ENCODE measurements around the gene IFT88.
A peak's percentile ranks its signal among the peaks of the same experiment; 100 is the strongest.
"Not testable (repeated sequence)": the region's sequence is repeated elsewhere in the genome, so short reads cannot be mapped to it uniquely, and the experiment has no call there.

Gene IFT88

DNA sequence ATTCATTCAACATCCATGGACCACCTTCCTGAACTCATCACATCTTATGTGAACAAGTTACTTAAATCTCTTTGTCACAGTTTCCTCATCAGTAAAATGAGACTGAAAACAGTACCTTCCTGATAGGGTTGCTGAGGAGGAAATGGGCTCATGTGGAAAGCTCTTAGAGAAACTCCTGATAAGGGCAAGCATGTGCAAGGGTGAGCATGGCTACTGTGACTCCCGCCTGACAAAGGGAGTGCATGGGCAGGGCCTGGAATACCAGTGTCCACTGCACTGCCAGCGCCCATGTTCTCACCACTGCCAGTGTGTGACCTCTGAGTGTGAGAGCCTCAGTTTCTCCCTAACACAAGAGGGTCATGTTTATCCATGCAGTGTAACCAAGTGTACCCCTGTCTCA lies 109.3 kb downstream of the IFT88 start:
- intact Hi-C loops (cut with DNase I): no loop called here
- DNase-seq: no peak

DNA sequence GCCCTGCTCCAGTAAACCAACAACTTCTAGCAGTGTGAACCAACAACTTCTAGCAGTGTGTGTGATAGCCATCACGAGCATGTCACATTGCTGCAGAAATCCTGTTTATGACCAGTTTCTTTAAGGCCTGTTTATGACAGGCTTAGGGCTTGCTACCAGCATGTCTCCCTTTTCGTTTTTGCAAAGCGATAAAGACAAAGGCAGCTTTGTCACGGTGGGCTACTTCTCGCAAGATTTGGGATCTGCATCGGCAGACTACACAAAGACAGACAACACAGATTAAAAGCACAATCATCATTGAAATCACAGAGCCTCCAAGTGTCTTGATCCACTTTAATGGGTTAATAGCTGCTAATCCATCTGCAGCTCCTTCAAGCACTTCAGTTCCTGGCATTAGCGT lies 111.6 kb downstream of the IFT88 start:
- DNase-seq; intact Hi-C loops (cut with DNase I): not testable (repeated sequence)

DNA sequence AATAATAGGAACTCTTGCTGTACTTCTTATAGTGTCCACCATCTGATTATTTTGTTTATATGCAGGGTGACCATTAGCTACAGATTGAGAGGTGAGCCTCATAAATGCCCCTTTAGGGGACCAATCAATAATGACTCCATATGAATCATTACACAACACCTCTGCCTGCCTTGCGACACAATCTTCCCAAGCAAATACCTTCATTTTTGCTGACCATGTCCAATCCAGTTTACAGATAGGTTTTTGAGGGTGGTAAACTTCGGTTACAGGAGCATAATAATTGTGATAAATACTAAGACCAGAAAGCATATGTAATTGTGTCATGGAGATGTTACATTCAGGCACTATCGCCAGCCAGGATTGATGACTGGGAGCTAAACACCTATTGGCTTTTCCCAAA lies 112.9 kb downstream of the IFT88 start:
- intact Hi-C loops (cut with DNase I): no loop called here
- no peak for DNase-seq

DNA sequence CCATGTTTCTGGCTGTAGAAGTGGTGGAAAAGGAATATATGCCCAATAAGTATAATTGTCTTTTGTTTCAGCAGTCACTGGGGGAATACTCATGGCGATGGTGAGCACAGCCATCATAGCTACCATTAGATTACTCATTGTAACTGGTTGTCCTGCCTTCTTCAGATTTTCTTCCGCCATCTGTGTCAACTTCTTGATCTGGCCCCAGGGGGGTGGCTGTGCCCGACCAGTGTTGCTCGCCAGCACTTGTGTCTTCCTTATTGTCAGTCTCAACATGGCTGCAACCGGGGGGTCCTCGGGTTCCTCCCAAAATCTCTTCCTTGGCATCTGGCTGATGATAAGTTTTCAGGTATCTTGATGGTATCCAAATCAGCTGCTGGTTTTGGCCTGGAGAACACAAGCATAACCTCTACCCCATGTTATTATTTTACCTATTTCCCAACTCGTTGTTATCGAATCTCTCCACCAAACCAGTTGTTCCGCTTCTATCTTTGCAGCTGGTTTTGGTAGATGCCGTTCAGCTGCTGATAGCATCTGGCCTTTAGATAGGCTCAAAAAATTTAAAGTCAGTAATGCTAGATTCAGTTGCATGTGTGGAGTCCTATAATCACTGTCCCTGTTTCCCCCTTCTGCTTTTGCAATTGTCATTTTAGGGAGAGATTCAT lies 113.6 kb downstream of the IFT88 start:
- intact Hi-C loops (cut with DNase I): no loop called here

DNA sequence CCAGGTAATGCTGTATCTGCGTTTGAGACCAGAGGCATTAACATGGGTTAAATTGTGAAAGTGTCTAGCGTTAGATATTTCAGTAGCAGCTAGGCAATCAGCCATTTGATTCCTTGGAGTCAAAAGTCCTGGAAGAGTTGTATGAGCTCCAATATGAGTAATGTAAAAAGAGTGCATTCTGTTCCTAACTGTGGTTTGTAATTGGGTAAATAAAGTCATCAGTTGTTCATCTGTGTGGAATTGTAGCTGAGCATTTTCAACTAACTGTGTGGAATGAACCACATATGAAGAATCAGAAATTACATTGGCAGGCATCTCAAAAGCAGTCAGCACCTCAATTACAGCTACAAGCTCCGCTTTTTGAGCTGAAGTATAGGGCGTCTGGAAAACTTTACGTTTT lies 114.5 kb downstream of the IFT88 start:
- DNase-seq; intact Hi-C loops (cut with DNase I): not testable (repeated sequence)

More for the DNA sequence above, 113.6 kb downstream of the IFT88 start:
- DNase-seq: no peak

DNA sequence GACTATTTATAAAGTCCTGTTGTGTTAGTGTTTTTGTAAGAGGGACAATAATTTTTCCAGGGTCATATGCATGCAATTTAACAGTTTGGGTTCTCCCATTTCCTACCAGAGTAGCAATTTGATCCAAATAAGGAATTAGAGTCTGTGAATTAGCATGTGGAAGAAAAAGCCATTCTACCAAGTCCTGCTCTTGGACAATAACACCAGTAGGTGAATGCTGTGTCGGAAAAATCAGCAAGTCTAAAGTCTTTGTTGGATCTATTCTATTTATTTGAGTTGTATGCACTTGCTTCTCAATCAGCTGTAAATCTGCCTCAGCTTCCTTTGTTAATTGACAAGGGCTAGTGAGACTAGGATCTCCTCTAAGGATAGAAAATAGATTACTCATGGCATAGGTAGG lies 115.1 kb downstream of the IFT88 start:
- no peak for DNase-seq
- intact Hi-C loops (cut with DNase I): no loop called here

DNA sequence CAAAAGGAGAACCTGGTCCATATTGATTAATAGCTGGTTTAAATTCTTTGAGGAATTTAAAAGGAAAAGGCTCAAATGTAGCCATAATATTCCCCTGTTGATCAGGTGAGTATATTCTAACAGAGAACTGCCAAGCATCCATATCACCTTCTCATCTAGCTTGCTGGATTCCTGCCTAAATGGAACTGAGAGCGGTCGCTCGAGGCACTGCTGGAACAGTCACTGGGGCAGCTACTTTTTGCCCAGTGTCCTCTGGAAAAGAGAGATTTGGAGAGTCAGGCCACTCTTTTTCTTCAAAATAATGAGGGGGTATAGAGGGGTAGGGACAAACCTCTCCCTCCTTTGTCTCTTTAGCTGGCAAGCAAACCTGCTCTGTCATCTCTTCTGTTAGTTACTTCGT lies 117.1 kb downstream of the IFT88 start:
- DNase-seq: no peak
- intact Hi-C loops (cut with DNase I): no loop called here

DNA sequence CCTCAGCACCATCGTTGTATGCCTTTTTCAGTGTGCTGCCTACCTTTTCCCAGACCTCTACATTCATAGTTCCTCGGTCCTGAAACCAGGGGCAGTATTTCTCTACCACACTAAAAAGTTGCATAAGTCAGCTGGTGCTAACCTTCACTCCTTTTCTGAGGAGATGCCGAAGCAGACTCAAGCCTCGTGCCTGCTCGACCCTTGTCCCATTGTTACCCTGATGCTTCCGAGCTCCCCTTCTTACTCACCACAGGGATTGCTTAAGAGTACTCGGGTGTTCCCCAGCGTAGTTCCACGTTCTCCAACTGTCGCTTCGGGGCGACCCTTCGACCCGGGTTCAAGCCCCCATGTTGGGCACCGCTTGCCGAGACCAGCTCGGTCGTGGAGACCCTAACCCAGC lies 117.6 kb downstream of the IFT88 start:
- intact Hi-C loops (cut with DNase I): no loop called here
- no peak for DNase-seq

DNA sequence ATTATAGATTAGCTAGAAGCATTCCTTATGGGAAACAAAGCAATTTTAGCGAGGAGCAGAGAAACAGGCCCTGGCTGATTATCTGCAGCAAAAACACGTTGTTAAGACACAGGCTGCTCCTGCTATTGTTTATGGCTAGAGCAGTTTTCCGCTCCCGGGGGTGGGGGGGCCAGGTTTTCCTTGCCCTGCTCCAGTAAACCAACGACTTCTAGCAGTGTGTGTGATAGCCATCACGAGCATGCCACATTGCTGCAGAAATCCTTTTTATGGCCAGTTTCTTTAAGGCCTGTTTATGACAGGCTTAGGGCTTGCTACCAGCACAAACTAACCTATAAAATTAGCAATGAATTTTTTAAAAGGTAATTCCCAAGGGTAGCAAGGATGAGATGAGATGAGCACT lies 118.1 kb downstream of the IFT88 start:
- no peak for DNase-seq
- intact Hi-C loops (cut with DNase I): no loop called here

DNA sequence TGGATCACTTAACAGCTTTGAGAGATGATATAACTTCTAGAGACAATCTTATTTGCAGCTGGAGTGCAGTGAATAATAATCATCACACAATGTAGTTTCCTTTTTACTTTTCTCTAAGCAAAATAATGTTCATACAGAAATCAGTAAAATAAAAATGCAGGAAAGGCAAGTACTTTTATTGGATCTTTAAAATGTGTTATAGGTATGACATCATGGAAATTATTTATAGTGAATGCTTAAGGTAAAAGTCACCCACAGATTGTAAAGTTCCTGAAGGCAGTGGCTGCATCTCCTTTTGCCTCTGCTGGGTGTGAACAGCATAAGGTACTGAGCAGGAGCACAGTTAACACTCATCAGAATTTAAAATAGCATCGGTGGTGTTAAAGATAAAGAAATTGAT lies 119.2 kb downstream of the IFT88 start:
- intact Hi-C loops (cut with DNase I): no loop called here
- DNase-seq: no peak

DNA sequence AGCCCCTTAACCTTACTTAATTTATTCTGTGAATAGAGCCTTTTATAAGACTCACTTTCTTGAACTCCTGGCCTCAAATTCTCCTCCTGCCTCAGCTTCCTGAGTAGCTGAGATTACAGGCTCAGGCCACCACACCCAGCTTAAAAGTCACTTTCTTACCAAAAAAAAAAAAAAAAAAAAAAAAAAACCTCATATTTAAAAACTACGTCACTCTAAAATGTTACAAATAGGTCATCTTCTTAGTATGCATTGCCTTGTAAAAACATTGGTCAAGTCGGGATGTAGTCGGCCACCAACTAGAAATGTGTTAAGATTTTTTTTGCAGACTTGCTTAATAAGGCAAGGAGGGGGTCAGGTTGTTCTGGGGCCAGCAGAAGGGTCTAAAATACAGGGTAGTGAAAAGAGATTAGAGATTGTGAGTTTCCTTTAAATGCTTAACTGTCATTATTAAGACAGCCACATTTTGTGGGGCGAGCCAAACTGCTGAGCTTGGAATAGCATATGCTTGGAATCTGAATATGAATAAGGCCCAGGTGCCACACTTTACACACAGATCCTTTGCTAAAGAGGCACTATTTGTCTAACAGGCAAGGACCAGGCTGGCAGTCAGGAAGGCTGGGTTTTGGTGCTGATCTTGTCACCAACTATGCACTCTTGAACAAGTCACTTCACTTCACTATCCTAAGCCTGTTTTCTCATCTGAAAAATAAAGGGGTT lies 120.1 kb downstream of the IFT88 start:
- intact Hi-C loops (cut with DNase I): no loop called here
- DNase-seq: no peak

DNA sequence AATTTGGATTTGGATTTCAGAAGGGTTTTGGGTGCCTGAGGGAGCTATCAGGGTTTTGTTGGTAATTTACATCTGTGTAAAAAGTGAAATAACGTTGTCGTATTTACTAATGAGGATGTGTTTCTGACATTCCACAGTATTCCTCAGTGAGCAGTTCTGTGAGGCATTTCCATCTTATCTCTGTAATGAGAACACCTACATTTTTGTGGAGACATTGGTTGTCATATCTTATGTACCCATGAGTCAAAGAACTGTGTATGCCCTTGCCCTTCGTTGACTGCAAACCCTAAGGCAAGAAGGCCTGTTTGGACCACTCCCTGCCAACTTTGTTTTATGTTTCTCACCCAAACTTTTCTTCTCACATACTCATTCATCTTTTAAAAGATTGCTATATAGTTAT lies 122.3 kb downstream of the IFT88 start:
- intact Hi-C loops (cut with DNase I): no loop called here
- no peak for DNase-seq

DNA sequence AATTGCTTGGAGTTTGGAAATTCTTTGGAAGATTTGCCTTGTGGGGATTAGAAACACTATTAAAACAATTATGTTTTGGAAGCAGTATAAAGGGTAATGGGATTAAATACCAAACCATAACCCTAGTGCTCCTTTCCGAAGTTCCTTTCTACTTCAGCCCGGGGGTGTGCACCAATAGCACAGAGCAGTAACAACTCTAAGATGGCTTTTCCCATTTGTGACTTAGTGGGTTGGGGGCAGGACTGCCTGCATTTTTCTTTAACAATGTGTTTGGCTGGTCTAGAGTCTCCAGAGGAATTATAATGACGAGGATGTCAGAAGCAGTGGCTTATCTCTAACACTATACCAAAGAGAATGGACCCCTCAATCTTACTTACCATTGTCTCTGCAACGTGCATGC lies 124.7 kb downstream of the IFT88 start:
- intact Hi-C loops (cut with DNase I): no loop called here
- no peak for DNase-seq

DNA sequence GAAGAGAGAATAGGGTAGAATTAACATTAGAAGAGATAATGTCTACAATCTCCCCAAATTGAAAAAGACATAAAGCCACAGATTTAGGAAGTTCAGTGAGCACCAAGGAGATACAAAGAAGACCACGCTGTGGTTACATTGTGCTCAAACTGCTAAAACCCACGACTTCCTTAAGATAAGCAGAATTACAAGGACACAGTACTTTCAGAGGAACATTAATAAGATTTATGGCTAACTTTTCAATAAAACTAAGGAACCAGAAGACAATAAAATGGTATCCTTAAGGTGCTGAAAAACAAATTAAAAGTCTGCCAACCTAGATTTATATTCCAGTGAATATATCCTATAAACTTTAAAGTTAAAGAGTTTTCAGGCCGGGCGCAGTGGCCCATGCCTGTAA lies 129.1 kb downstream of the IFT88 start:
- no peak for DNase-seq
- intact Hi-C loops (cut with DNase I): no loop called here

DNA sequence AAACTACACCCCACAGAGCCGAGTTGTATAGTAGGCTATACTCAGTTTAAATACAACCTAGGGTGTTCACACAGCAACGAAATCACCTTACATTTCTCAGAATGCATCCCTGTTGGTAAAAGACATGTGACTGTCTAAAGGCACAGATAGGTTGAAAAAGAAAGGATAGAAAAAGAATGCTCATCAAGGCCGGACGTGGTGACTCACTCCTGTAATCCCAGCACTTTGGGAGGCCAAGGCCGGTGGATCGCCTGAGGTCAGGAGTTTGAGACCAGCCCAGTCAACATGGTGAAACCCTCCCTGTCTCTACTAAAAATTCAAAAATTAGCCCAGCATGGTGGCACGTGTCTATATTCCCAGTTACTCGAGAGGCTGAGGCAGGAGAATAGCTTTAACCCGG lies 132.8 kb downstream of the IFT88 start:
- no peak for DNase-seq
- intact Hi-C loops (cut with DNase I): loop anchor here (5.0 to 10.0 kb wide), 3 partner anchors 132 to 205 kb away; partner anchors contain the start of genes CRYL1, IFT88 and XPO4

DNA sequence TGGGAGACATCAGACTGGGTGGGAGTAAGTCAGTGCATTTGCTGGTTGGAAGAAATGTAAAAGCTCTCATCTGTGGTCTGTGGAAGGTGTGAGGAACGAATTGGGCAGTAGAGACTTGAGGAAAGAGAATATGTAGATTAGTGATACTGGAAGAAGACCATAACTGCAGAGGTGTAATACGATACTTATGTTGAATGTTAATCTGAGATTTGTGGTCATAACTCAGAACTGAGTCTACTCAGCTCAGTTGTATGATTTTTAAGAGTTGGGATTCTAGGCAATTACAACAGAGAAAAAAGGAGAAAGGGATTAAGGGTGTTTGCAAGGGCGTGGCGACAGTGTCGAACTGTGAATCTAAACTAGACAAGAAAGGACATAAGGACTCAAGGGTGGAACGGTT lies 133.3 kb downstream of the IFT88 start:
- DNase-seq: no peak
- intact Hi-C loops (cut with DNase I): loop anchor here (5.0 to 10.0 kb wide), 3 partner anchors 133 to 205 kb away; partner anchors contain the start of genes CRYL1, IFT88 and XPO4

DNA sequence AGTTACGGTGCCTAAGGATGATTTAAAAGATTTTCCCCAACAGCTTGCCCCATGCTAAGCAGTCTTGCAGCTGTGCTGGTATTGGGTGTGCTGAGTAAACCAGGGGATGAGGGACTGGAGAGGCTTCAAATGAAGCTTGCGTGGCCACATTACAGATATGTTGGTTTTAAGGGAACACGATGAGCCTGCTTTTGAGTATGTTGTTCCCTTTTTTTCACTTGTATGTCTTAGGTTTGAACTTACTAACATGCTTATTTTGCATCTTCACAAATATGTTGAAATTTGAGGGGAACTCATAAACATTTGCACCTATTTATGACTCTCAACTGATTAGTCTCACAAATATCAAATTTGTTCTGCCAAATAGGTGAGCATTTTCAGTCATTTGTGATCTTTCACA lies 134.5 kb downstream of the IFT88 start:
- DNase-seq: no peak
- intact Hi-C loops (cut with DNase I): loop anchor here (5.0 to 10.0 kb wide), 3 partner anchors 134 to 203 kb away; partner anchors contain the start of genes CRYL1, IFT88 and XPO4

DNA sequence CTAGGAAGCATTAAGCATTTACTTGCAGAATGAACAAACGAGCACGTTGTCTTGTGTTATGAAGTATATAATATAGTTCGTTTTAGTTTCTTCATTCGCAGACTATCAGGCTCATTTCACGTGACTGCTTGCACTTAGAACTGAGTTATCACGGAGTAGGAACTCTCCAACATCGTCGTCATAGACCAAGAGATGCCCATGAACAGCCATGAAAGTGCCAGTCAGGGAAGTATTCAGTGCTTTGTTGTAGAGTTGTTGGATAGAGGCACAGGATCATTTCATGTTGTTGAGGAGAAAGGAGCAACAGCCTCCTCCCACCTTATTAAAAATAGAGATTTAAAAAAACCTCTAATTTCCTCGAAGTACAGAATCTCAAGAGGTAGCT lies 135.6 kb downstream of the IFT88 start:
- peak in 1 of 42 donors; percentile 65 for DNase-seq
- intact Hi-C loops (cut with DNase I): loop anchor here (5.0 to 10.0 kb wide), 3 partner anchors 135 to 202 kb away; partner anchors contain the start of genes CRYL1, IFT88 and XPO4

DNA sequence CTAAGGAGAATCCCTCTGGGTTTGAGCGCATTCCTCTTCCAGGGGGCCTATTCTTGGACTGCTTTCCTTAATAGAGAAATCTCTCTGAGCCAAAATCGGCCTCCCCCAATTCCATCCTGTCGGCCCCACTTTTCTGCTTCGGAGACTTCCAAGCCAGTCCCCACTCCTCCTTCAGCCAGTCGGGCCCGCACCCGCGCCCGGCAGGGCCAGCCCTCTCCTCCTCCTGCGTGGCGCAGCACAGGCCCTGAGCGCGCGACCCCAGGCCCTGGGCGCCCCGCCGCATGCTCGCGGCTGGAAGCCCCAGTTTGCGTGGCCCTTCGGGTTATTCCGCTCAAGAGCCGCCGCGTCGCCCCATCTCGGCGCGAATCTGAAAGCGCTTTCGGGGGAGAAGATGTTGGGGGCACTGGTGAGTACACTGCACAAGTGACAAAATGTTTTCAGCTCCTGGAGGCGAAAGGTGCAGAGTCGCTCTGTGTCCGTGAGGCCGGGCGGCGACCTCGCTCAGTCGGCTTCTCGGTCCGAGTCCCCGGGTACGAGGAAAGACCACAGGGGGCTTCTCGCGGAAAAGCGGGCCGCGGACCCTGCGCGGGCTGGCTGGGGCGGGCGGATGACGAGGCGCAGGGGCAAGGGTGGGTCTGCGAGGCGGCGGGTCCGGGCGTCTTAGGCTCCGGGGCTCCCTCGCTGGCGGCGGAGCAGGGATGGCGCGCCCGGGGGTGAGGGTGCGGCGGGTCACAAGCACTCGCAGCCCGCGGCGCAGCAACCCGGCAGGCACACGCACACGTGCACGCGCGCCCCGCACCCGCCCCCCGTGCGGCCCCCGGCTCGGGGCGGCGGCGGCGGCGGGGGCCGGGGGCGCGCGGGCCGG lies 136.2 kb downstream of the IFT88 start, which contains the start of gene IL17D:
IL17D (plus strand) TSS at position 785 of the 865 bp plus-strand sequence. CDS start 303 bp downstream, outside the sequence.
- intact Hi-C loops (cut with DNase I): loop anchor here (5.0 to 10.0 kb wide), 3 partner anchors 136 to 202 kb away; partner anchors contain the start of genes CRYL1, IFT88 and XPO4
- peak in 37 of 42 donors; percentile 23 to 82 (median 60) for DNase-seq

Data from head of caudate nucleus (tissue), 42 donors.